HG02885 (cell line): ENCODE measurements around the gene KIF4B.

Source experiments
- ATAC-seq: cut with Tn5 transposase; IDR thresholded peaks from one replicate; pipeline ENCODE4 v1.9.1; 2021; ENCODE audit warnings: mild to moderate bottlenecking; ENCODE audit not compliant: unreplicated experiment, poor library complexity

Gene KIF4B

GRCh38 chr5:155052532-155052931 lies 39.0 kb downstream of the KIF4B start:
- peak; percentile 57 for ATAC-seq

GRCh38 chr5:155053501-155053900 lies 39.9 kb downstream of the KIF4B start:
- no peak for ATAC-seq

- ATAC-seq: no peak
These were observed 43.2 kb downstream of the KIF4B start for GRCh38 chr5:155056644-155057269.

GRCh38 chr5:155057626-155058025 lies 44.1 kb downstream of the KIF4B start:
- no peak for ATAC-seq

GRCh38 chr5:155064580-155064979 lies 51.0 kb downstream of the KIF4B start:
- peak; percentile 80 for ATAC-seq

GRCh38 chr5:155066886-155067595 lies 53.5 kb downstream of the KIF4B start:
- peak; percentile 41 for ATAC-seq
